Activated T-cell treated with anti-CD3 and anti-CD28 coated beads, Interleukin-2, amount 50 U/mL, for 24 hours (primary cell): ENCODE measurements around the gene FLVCR1.
"Not testable (repeated sequence)": the region's sequence is repeated elsewhere in the genome, so short reads cannot be mapped to it uniquely, and the experiment has no call there.

Experiments used
- DNase-seq: peaks from one replicate; pipeline ENCODE4 v3.0.0-alpha.2; 2020
- H3K27ac Mint-ChIP-seq: 2 replicates; pipeline ENCODE4 v1.8.0; 2020; ENCODE audit warnings: mild to moderate bottlenecking, mixed read lengths
- H3K27me3 Mint-ChIP-seq: 2 replicates; pipeline ENCODE4 v1.8.0; 2020; ENCODE audit warnings: mixed read lengths
- H3K36me3 Mint-ChIP-seq: 2 replicates; pipeline ENCODE4 v1.8.0; 2020; ENCODE audit warnings: low read depth, mixed read lengths
- H3K4me1 Mint-ChIP-seq: 2 replicates; pipeline ENCODE4 v1.8.0; 2020; ENCODE audit warnings: low read depth, mixed read lengths
- H3K4me3 Mint-ChIP-seq: 2 replicates; pipeline ENCODE4 v1.8.0; 2020; ENCODE audit warnings: mild to moderate bottlenecking, moderate library complexity, mixed read lengths
- H3K9me3 Mint-ChIP-seq: 2 replicates; pipeline ENCODE4 v1.8.0; 2020; ENCODE audit warnings: mixed read lengths

The FLVCR1 gene

GRCh38 chr1:212844521-212844920 lies 13.6 kb upstream of the FLVCR1 start:
- H3K36me3 Mint-ChIP-seq, H3K9me3 Mint-ChIP-seq, H3K4me3 Mint-ChIP-seq, H3K27me3 Mint-ChIP-seq, H3K4me1 Mint-ChIP-seq, DNase-seq, H3K27ac Mint-ChIP-seq: not testable (repeated sequence)

DNA sequence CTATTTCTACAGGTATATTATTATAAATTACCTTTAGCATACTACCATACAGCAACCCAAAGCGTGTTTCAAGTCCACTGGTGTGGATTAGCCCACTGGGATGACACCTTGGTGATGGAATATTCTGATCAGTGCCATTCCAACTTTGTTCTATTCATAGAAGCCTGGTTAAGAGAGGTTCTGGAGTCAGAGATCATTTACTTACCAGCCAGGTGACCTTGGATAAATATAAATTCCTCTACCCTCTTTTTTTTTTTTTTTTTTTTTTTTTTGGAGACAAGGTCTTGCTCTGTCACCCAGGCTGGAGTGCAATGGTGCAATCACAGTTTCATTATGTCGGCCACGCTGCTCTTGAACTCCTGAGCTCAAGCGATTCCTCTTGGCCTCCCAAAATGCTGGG lies 10.5 kb upstream of the FLVCR1 start, which contains the start of gene SPATA45:
TSS of gene SPATA45 (minus strand) at position 101 of the 400 bp plus-strand sequence. CDS start 11,500 bp downstream, outside the sequence.
- Mint-ChIP-seq H3K27me3 (no peaks in the 10 kb centered on the region), H3K4me1 (no peaks in the 10 kb centered on the region), H3K4me3 (no peak within 1 kb of the TSS), H3K9me3 (peaks cover 3% of the 10 kb centered on the region), H3K27ac (no peak within 1 kb of the TSS), H3K36me3 (peaks cover 7% of the 10 kb centered on the region)
- no peak for DNase-seq

DNA sequence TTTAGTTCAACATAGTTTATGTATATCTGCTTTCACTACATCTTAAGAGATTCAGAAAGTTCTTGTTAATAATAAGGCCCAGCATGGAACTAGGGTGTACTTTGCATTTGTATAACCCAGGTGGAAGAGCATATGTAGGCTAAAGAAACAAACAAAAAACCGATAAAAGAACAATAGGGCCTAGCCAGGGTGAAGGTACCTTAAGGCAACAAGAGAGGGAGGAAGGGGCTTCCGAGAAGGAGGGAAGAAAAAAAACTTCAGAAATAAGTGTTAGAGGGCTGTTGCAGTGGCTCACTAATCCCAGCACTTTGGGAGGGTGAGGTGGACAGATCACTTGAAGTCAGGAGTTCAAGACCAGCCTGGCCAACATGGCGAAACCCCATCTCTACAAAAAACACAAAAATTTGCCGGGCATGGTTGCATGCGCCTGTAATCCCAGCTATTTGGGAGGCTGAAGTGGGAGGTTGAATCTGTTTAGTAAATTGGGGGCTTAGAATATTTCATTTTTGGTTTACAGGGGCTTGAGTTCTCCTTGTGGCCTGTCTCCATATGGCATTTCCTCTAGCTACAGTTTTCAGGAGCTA lies 5.9 kb upstream of the FLVCR1 start:
- Mint-ChIP-seq H3K4me1 (peaks cover 10% of the 10 kb centered on the region), H3K9me3 (peaks cover 3% of the 10 kb centered on the region), H3K4me3 (no peak overlapping the region), H3K27me3 (no peaks in the 10 kb centered on the region), H3K36me3 (peaks cover 17% of the 10 kb centered on the region), H3K27ac (no peak overlapping the region)
- DNase-seq, result no peak

DNA sequence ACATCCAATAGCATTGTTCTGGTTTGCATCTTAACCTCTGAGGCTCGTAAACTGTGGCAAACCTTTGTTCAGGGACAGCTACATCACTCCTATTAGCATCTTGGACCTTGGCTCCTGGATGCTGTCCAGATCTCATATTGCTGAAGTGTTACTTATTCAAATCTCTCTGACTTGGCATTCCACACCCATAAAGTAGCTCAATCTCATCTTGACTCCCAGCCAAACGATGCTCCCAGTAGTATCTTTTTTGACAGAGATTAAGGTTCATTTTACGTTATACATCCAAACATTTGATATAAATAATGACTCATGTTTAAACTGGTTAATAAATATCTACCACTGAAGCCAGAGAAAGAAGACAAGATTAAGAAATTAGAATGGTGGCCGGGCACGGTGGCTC lies 4.4 kb upstream of the FLVCR1 start:
- Mint-ChIP-seq H3K36me3 (peaks cover 25% of the 10 kb centered on the region), H3K27me3 (no peaks in the 10 kb centered on the region), H3K4me1 (peaks cover 12% of the 10 kb centered on the region), H3K27ac (no peak overlapping the region), H3K9me3 (peaks cover 3% of the 10 kb centered on the region), H3K4me3 (no peak overlapping the region)
- DNase-seq, result no peak

DNA sequence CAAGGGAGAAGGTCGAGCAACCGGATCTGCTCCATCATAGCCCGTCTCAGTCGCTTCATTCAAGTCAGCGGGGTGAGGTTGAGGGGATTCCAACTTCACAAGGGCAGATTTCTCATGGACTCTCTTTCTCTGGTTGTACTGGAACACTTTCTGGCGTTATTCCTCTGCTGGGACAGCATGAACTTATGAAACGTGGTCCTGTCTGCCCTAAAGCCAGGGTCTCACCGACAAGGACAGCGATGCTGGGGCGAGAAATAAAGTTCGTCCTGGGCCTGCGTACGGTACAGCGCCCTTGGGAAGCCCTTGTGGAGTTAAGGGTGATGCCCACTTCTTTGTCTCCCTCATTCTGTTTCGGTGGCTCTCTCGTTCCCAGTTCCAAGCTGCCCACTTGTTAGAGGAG lies 1.3 kb upstream of the FLVCR1 start:
- Mint-ChIP-seq H3K9me3 (peaks cover 3% of the 10 kb centered on the region), H3K36me3 (peaks cover 32% of the 10 kb centered on the region), H3K27me3 (no peaks in the 10 kb centered on the region), H3K4me3 (no peak overlapping the region), H3K4me1 (peaks cover 17% of the 10 kb centered on the region), H3K27ac (peak overlapping the region; percentile 26)
- no peak for DNase-seq

DNA sequence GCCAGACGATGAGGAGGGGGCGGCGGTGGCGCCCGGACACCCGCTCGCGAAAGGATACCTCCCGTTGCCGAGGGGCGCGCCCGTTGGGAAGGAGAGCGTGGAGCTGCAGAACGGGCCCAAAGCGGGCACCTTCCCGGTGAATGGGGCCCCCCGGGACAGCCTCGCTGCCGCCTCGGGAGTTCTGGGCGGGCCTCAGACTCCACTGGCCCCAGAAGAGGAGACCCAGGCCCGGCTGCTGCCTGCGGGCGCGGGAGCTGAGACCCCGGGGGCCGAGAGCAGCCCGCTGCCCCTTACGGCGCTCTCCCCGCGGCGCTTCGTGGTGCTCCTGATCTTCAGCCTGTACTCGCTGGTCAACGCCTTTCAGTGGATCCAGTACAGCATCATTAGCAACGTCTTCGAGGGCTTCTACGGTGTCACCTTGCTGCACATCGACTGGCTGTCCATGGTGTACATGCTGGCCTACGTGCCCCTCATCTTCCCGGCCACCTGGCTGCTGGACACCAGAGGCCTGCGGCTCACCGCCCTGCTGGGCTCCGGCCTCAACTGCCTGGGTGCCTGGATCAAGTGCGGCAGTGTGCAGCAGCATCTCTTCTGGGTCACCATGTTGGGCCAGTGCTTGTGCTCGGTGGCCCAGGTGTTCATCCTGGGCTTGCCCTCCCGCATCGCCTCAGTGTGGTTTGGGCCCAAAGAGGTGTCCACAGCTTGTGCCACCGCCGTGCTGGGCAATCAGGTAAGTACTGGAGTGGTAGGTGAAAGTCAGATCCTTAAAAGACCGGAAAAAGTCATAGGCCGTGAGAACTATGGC lies 588 bp downstream of the FLVCR1 start:
- Mint-ChIP-seq H3K27ac (peak overlapping the region; percentile 97), H3K4me3 (no peak overlapping the region), H3K27me3 (no peaks in the 10 kb centered on the region), H3K4me1 (peaks cover 18% of the 10 kb centered on the region), H3K9me3 (no peaks in the 10 kb centered on the region), H3K36me3 (peaks cover 23% of the 10 kb centered on the region)
- no peak for DNase-seq

DNA sequence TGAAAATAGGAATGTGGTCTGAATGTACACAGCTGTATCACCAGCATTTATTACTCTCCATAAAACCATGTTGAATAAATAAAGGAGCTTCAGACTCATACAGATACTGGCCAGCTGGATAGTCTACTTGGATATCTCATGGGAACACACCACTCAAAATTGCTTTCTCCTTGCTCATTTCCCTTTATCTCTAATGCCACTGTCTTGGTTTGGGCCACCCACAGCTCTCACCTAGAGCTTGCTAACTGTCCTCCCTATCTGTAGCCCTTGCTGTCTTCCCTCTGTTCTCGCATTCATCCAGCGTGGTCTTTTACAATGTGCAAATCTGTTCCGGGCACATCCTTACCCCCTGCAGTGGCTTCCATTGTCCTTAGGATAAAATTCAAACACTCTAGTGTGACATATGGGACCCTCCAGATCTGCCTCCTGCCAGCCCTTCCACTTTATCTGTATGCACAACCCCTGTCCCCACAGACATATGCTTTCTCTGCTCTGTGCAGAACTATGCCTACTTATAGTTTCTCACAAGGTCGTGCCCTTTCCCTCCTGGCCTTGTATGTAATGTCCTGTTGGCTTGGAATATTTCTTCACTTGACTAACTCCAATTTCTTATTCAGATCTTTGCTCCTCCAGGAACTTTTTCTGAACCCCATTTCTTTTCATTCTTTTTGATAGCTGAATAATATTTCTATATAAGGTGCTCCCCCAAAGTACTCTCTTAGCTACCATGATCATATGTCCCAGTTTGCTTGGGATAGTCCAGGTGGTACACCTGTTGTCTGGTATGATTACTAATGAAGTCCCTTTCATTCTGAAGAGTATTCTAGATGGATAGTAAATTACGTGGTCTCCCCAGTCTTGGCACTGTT lies 2.9 kb downstream of the FLVCR1 start:
- H3K27me3 Mint-ChIP-seq, result no peaks in the 10 kb centered on the region
- H3K27ac Mint-ChIP-seq, result no peak overlapping the region
- H3K4me3 Mint-ChIP-seq, result no peak overlapping the region
- no peak for DNase-seq
- H3K9me3 Mint-ChIP-seq, result no peaks in the 10 kb centered on the region
- H3K4me1 Mint-ChIP-seq, result peaks cover 24% of the 10 kb centered on the region
- peaks cover 33% of the 10 kb centered on the region for H3K36me3 Mint-ChIP-seq

GRCh38 chr1:212862111-212862690 lies 4.1 kb downstream of the FLVCR1 start:
- Mint-ChIP-seq H3K4me1 (peaks cover 15% of the 10 kb centered on the region), H3K27ac (no peak overlapping the region), H3K27me3 (no peaks in the 10 kb centered on the region), H3K4me3 (no peak overlapping the region), H3K36me3 (peaks cover 44% of the 10 kb centered on the region), H3K9me3 (no peaks in the 10 kb centered on the region)
- DNase-seq, result no peak

DNA sequence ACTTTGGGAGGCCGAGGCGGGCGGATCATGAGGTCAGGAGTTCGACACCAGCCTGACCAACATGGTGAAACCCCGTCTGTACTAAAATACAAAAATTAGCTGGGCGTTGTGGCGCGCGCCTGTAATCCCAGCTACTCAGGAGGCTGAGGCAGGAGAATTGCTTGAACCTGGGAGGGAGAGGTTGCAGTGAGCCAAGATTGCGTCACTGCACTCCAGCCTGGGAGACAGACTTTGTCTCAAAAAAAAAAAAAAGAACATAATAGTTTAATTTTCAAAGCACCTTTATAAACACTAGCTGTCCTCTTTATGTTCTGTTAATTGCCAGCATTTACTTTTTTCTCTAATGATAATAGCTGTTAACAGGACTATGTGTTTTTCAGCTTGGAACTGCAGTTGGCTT lies 5.3 kb downstream of the FLVCR1 start:
- not testable (repeated sequence) for H3K4me3 Mint-ChIP-seq

GRCh38 chr1:212864201-212864600 lies 6.1 kb downstream of the FLVCR1 start:
- Mint-ChIP-seq H3K36me3 (peaks cover 41% of the 10 kb centered on the region), H3K4me3 (no peak overlapping the region), H3K27ac (no peak overlapping the region), H3K4me1 (peaks cover 10% of the 10 kb centered on the region), H3K27me3 (no peaks in the 10 kb centered on the region), H3K9me3 (no peaks in the 10 kb centered on the region)
- DNase-seq, result no peak

More for the DNA sequence above, 5.3 kb downstream of the FLVCR1 start:
- peaks cover 41% of the 10 kb centered on the region for H3K36me3 Mint-ChIP-seq
- not testable (repeated sequence) for DNase-seq, H3K27me3 Mint-ChIP-seq, H3K9me3 Mint-ChIP-seq, H3K27ac Mint-ChIP-seq
- peaks cover 13% of the 10 kb centered on the region for H3K4me1 Mint-ChIP-seq

DNA sequence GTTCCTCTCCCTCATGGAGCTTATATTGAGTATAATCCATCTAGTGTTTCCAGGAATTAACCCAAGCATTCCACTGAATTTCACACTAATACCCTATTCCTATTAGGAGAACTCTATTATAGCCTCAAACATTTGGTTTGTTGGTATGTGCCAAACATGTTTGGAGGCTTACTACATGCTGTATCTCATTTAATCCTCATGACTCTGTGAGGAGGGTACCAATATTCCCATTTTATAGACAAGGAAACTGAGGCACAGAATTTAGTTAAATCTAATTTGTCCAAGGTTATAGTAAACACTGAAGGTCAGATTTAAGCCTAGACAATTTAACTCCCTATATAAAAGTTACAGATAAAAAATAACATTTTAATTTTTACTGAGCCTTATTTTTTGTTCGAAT lies 9.1 kb downstream of the FLVCR1 start:
- Mint-ChIP-seq H3K27me3 (no peaks in the 10 kb centered on the region), H3K27ac (no peak overlapping the region), H3K4me1 (peaks cover 8% of the 10 kb centered on the region), H3K36me3 (peaks cover 68% of the 10 kb centered on the region), H3K9me3 (no peaks in the 10 kb centered on the region), H3K4me3 (no peak overlapping the region)
- no peak for DNase-seq

DNA sequence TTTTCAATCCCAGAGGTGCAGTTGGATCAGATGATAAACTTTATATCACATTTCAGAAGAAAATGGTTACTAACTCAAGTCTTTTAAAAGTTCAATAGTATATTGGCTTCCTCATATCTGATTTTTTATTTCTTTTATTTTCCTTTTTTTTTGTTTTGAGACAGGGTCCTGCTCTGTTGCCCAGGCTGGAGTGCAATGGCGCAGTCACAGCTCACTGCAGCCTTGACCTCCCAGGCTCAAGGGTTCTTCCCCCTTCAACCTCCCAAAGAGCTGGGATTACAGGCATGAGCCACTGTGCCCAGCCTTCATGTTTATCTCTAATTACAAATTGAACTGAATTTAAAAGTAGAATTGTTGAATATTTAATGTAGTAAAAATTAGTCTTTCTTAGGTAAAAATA lies 13.9 kb downstream of the FLVCR1 start:
- Mint-ChIP-seq H3K9me3 (no peaks in the 10 kb centered on the region), H3K4me3 (no peak overlapping the region), H3K27me3 (no peaks in the 10 kb centered on the region), H3K36me3 (peaks cover 84% of the 10 kb centered on the region), H3K27ac (no peak overlapping the region), H3K4me1 (no peaks in the 10 kb centered on the region)
- no peak for DNase-seq

DNA sequence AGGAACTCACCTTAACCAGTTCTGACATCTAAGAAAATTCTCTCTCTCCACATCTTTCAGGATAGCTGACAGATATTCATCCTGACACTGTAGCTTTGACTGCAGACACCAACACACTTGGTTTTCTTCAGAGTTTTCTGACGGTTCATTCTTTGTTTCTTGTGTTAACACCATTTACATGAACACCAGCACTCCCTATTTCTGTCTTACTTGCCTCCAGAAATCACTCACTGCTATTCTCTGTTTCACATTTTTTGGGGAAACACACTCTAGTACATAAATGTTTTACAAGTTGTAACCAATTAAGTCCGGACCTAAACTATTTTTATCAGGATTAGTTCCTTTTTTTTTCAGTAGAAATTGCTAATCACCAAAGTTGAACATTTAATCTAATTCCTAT lies 15.4 kb downstream of the FLVCR1 start:
- Mint-ChIP-seq H3K4me1 (no peaks in the 10 kb centered on the region), H3K9me3 (no peaks in the 10 kb centered on the region), H3K36me3 (peaks cover 88% of the 10 kb centered on the region), H3K27ac (no peak overlapping the region), H3K4me3 (no peak overlapping the region), H3K27me3 (no peaks in the 10 kb centered on the region)
- no peak for DNase-seq

- Mint-ChIP-seq H3K27ac (no peak overlapping the region), H3K27me3 (no peaks in the 10 kb centered on the region), H3K9me3 (no peaks in the 10 kb centered on the region), H3K36me3 (peaks cover 73% of the 10 kb centered on the region), H3K4me3 (no peak overlapping the region), H3K4me1 (no peaks in the 10 kb centered on the region)
- DNase-seq, result no peak
Measured at GRCh38 chr1:212878418-212878817, 20.3 kb downstream of the FLVCR1 start.
